PC-9 (cell line): Measurements from ENCODE around the gene CD209. TPM values are rescaled to one million over a fixed set of nuclear protein-coding genes. Genes with fewer than 3 reads are reported as not detected.

Experiments used
- BruUV-seq: library from RNA; stranded (reverse); fragments of 400-500 nt; replicated peaks from 2 replicates; lab custom pipeline; 2021; lab: Mats Ljungman, UMichigan
- CTCF ChIA-PET: fragments of 300-600 bp; sonication (Branson Sonifier 250); formaldehyde crosslinking; loops from one replicate; lab custom pipeline; 2022; ENCODE audit warnings: antibody characterized with exemption; lab: Charles Lee
- POLR2A ChIA-PET: fragments of 300-600 bp; sonication (Branson Sonifier 250); formaldehyde crosslinking; loops from one replicate; lab custom pipeline; 2022; ENCODE audit warnings: antibody characterized with exemption; ENCODE audit not compliant: unreplicated experiment; lab: Charles Lee
- DNase-seq, 2 experiments: peaks; one replicate each; pipeline versions ENCODE4 v3.0.0 to v3.0.0-alpha.2; 2015 to 2022; ENCODE audit warnings: mixed read lengths in 1 of 2
- H2AFZ ChIP-seq: fragments of 200-600 bp; sonication (generic); 2 replicates; pipeline ENCODE4 v1.8.1; 2017; ENCODE audit warnings: antibody characterized with exemption
- H3F3A ChIP-seq: fragments of 200-600 bp; sonication (generic); 2 replicates; pipeline ENCODE4 v1.8.1; 2017; ENCODE audit warnings: antibody characterized with exemption, mild to moderate bottlenecking, low read depth; ENCODE audit not compliant: insufficient read depth
- H3K27ac ChIP-seq: fragments of 200-600 bp; sonication (generic); 2 replicates; pipeline ENCODE4 v1.6.1; 2016; ENCODE audit warnings: mixed run types
- H3K27me3 ChIP-seq: fragments of 200-600 bp; sonication (generic); 2 replicates; pipeline ENCODE4 v1.6.1; 2016; ENCODE audit warnings: low read depth, mixed run types; ENCODE audit not compliant: insufficient read depth
- H3K36me3 ChIP-seq: fragments of 200-600 bp; sonication (generic); 2 replicates; pipeline ENCODE4 v1.6.1; 2016; ENCODE audit warnings: low read depth, mixed run types
- H3K4me1 ChIP-seq: fragments of 200-600 bp; sonication (generic); replicated peaks from 2 replicates; pipeline ENCODE4 v1.6.1; 2016; ENCODE audit warnings: mixed run types; ENCODE audit not compliant: insufficient read depth
- H3K4me2 ChIP-seq: fragments of 200-600 bp; sonication (generic); 2 replicates; pipeline ENCODE4 v1.6.1; 2017; ENCODE audit warnings: mixed run types
- H3K4me3 ChIP-seq: fragments of 200-600 bp; sonication (generic); 2 replicates; pipeline ENCODE4 v1.6.1; 2016; ENCODE audit warnings: mixed run types
- H3K79me2 ChIP-seq: fragments of 200-600 bp; sonication (generic); 2 replicates; pipeline ENCODE4 v1.6.1; 2017; ENCODE audit warnings: low read depth, mixed run types
- H3K9me2 ChIP-seq: fragments of 200-600 bp; sonication (generic); 2 replicates; pipeline ENCODE4 v1.8.1; 2017; ENCODE audit warnings: mild to moderate bottlenecking; ENCODE audit not compliant: insufficient read depth
- H3K9me3 ChIP-seq: fragments of 200-600 bp; sonication (generic); 2 replicates; pipeline ENCODE4 v1.8.1; 2016; ENCODE audit warnings: low read depth; ENCODE audit not compliant: insufficient read depth
- H4K20me1 ChIP-seq: fragments of 200-600 bp; sonication (generic); 2 replicates; pipeline ENCODE4 v1.8.1; 2017; ENCODE audit not compliant: insufficient read depth
- EZH2 ChIP-seq: fragments of 200-600 bp; sonication (generic); IDR thresholded peaks from 2 replicates; pipeline ENCODE4 v1.8.0; 2017; ENCODE audit warnings: antibody characterized with exemption, low read depth
- intact Hi-C: fragments of 100-400 bp; cut with micrococcal nuclease; formaldehyde crosslinking; loops from one replicate; pipeline ENCODE4 v1.10.0; 2022; ENCODE audit not compliant: unreplicated experiment
- total RNA-seq: library from RNA; stranded (reverse); gene quantifications from 2 replicates; pipeline ENCODE4 v1.2.3, GENCODE V29; 2021
- TF ChIP-seq, protein P1 (sequence below): fragments of 200-600 bp; sonication (generic); conservative IDR thresholded peaks from 2 replicates; pipeline ENCODE4 v1.6.1; 2017; ENCODE audit warnings: mixed run types, antibody characterized with exemption, mild to moderate bottlenecking, moderate library complexity

The CD209 gene
- total RNA-seq, 1 experiment from 2014 or later: not detected

DNA sequence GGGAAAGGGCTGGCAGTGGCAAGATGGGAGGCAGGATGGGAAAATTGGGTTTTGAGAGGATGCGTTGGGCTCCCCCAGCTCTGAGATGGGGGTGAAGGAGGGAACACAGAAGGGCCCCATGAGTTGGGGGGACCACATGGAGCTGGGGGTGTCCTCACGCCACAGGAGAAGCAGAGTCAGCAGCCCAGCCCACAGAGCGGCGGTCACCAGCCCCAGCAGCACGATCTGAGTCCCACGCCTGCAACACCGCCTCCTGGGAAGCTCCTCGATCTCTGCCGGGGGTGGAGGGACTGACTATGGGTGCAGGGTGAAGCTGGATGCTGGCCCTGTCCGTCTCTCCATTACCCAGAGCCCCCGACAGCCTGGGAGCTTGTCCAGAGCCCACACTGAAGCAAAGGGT, 48.8 kb downstream of the CD209 start:
- intact Hi-C loops: no loop called here
- CTCF ChIA-PET: interaction anchor here (0.5 kb wide), 1 partner anchor 230 kb away, joined by 10 read pairs; no protein-coding TSS in a partner anchor
- TF ChIP-seq, protein P1, sequence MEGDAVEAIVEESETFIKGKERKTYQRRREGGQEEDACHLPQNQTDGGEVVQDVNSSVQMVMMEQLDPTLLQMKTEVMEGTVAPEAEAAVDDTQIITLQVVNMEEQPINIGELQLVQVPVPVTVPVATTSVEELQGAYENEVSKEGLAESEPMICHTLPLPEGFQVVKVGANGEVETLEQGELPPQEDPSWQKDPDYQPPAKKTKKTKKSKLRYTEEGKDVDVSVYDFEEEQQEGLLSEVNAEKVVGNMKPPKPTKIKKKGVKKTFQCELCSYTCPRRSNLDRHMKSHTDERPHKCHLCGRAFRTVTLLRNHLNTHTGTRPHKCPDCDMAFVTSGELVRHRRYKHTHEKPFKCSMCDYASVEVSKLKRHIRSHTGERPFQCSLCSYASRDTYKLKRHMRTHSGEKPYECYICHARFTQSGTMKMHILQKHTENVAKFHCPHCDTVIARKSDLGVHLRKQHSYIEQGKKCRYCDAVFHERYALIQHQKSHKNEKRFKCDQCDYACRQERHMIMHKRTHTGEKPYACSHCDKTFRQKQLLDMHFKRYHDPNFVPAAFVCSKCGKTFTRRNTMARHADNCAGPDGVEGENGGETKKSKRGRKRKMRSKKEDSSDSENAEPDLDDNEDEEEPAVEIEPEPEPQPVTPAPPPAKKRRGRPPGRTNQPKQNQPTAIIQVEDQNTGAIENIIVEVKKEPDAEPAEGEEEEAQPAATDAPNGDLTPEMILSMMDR: no peak
- TF ChIP-seq EZH2: no peak
- Histone ChIP-seq H3K9me2 (no peaks in the 10 kb centered on the region), H3K79me2 (no peaks in the 10 kb centered on the region), H3K4me2 (no peak overlapping the region), H4K20me1 (no peaks in the 10 kb centered on the region), H3F3A (peaks cover 7% of the 10 kb centered on the region; the same call in 1 of the 2 replicates), H3K9me3 (no peaks in the 10 kb centered on the region), H3K27me3 (peaks cover 73% of the 10 kb centered on the region), H3K4me3 (no peak overlapping the region), H3K36me3 (no peaks in the 10 kb centered on the region), H3K27ac (no peak overlapping the region), H2AFZ (no peak overlapping the region), H3K4me1 (no peaks in the 10 kb centered on the region)
- BruUV-seq: no TSS peak
- DNase-seq: no peak
- POLR2A ChIA-PET: interaction anchor here (0.5 kb wide), 1 partner anchor 460 kb away, joined by 3 read pairs; no protein-coding TSS in a partner anchor

DNA sequence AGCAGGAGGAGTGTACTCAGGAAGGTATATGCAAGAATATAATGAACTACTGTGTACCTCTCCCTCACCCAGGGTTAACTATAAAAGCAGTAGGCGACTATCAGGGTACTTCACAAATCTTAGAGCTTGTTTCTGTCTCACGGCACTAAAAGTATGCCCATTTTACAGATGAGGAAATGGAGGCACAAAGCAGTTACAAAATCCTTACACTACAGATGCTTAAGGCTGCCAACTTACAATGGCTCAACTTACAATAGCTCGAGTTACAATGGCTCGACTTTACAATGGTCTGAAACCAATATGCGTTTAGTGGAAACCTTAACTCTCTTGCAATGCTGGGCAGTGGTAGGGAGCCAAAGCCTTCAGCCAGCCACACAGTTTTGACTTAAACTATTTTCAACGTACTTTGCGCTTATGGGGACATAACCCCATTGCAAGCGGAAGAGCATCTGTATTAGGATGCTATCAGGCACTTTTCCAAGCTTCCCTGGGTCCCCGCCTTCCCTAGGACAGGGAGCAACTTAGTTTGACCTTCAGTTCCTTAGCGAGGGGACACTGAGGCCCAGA, 49.5 kb downstream of the CD209 start:
- no peak for TF ChIP-seq EZH2
- TF ChIP-seq, protein P1: no peak
- ChIA-PET CTCF (interaction anchor here (0.6 kb wide), 1 partner anchor 598 kb away, joined by 3 read pairs; no protein-coding TSS in a partner anchor), POLR2A (no interaction called here)
- no peaks in the 10 kb centered on the region for H3K36me3 ChIP-seq
- no peaks in the 10 kb centered on the region for H3K9me3 ChIP-seq
- no TSS peak for BruUV-seq
- H2AFZ ChIP-seq: no peak overlapping the region
- intact Hi-C loops: no loop called here
- H3K79me2 ChIP-seq: no peaks in the 10 kb centered on the region
- no peak overlapping the region for H3K27ac ChIP-seq
- no peak for DNase-seq
- peaks cover 7% of the 10 kb centered on the region; the same call in 1 of the 2 replicates for H3F3A ChIP-seq
- no peaks in the 10 kb centered on the region for H4K20me1 ChIP-seq
- no peaks in the 10 kb centered on the region for H3K4me1 ChIP-seq
- peaks cover 76% of the 10 kb centered on the region for H3K27me3 ChIP-seq
- no peak overlapping the region for H3K4me3 ChIP-seq
- H3K9me2 ChIP-seq: no peaks in the 10 kb centered on the region
- no peak overlapping the region for H3K4me2 ChIP-seq

DNA sequence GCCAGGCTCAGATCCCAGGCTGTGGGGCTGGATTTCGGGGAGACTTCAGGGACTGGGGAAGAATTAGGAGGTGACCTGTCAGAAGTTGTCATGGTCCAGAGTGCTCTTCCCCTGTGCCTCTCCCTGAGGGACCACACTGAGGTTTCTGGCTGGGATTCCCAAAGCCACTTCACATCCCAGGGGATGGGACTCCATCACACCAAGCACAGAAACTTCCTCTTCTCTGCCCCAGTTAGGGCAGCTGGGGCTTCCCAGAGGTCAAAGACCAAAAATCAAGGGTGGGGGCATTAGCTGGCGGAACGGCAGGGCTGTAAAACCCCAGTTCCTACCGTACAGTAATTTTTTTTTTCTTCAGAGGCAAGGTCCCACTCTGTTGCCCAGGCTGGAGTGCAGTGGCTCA, 52.8 kb downstream of the CD209 start:
- H3K4me3 ChIP-seq: no peak overlapping the region
- BruUV-seq: no TSS peak
- H3K9me2 ChIP-seq: no peaks in the 10 kb centered on the region
- H3K4me1 ChIP-seq: no peaks in the 10 kb centered on the region
- H3K27me3 ChIP-seq: peaks cover 86% of the 10 kb centered on the region
- no peaks in the 10 kb centered on the region for H3K36me3 ChIP-seq
- POLR2A ChIA-PET: no interaction called here
- H3K79me2 ChIP-seq: no peaks in the 10 kb centered on the region
- CTCF ChIA-PET: no interaction called here
- H3K9me3 ChIP-seq: no peaks in the 10 kb centered on the region
- no peaks in the 10 kb centered on the region for H3F3A ChIP-seq
- no peak overlapping the region for H2AFZ ChIP-seq
- TF ChIP-seq, protein P1: no peak
- TF ChIP-seq EZH2: no peak
- no peak for DNase-seq
- intact Hi-C loops: no loop called here
- H3K4me2 ChIP-seq: no peak overlapping the region
- H4K20me1 ChIP-seq: no peaks in the 10 kb centered on the region
- H3K27ac ChIP-seq: no peak overlapping the region
